Naive B cell (primary cell): Measurements from ENCODE around the gene PIN4. TPM values are rescaled to one million over a fixed set of nuclear protein-coding genes. Genes with fewer than 3 reads are reported as not detected.
"Not testable (repeated sequence)": the region's sequence is repeated elsewhere in the genome, so short reads cannot be mapped to it uniquely, and the experiment has no call there.

Experiments
- ATAC-seq, 2 donors: fragments of 150-1000 bp; cut with Tn5 transposase; 2 replicates each; pipeline ENCODE4 v1.10.0; 2021; ENCODE audit warnings: low read depth in 2 of 2, mild to moderate bottlenecking in 2 of 2, moderate library complexity in 2 of 2
- DNase-seq: peaks from one replicate; pipeline ENCODE4 v3.0.0; 2022
- H3K27ac Mint-ChIP-seq, 6 donors: one replicate each; pipeline ENCODE4 v1.8.0; 2020 to 2022; ENCODE audit warnings: mild to moderate bottlenecking in 6 of 6, mixed read lengths in 6 of 6, moderate library complexity in 5 of 6, inconsistent platforms in 2 of 6
- H3K27me3 Mint-ChIP-seq, 3 donors: one replicate each; pipeline ENCODE4 v1.8.0; 2021 to 2022; ENCODE audit warnings: mixed read lengths in 3 of 3, mild to moderate bottlenecking in 1 of 3
- H3K36me3 Mint-ChIP-seq, 2 donors: one replicate each; pipeline ENCODE4 v1.8.0; 2020 to 2022; ENCODE audit warnings: mixed read lengths in 2 of 2, inconsistent platforms in 1 of 2, mild to moderate bottlenecking in 1 of 2
- H3K4me1 Mint-ChIP-seq, 3 donors: one replicate each; pipeline ENCODE4 v1.8.0; 2020 to 2022; ENCODE audit warnings: mixed read lengths in 3 of 3, inconsistent platforms in 1 of 3, mild to moderate bottlenecking in 1 of 3, moderate library complexity in 1 of 3
- H3K4me3 Mint-ChIP-seq, 8 donors: one replicate each; pipeline ENCODE4 v1.8.0; 2020 to 2022; ENCODE audit warnings: mild to moderate bottlenecking in 8 of 8, mixed read lengths in 8 of 8, moderate library complexity in 8 of 8, inconsistent platforms in 2 of 8
- H3K9me3 Mint-ChIP-seq, 7 donors: one replicate each; pipeline ENCODE4 v1.8.0; 2020 to 2022; ENCODE audit warnings: mixed read lengths in 7 of 7, mild to moderate bottlenecking in 5 of 7, inconsistent platforms in 2 of 7, moderate library complexity in 1 of 7
- polyA plus RNA-seq, 6 donors: library from polyadenylated mRNA; unstranded; fragments of 300-500 nt; fragmentation: Illumina TruSeq; gene quantifications; one replicate each; pipeline ENCODE4 v1.2.3, GENCODE V29; 2021; ENCODE audit warnings: low read depth in 6 of 6

PIN4 gene
- polyA plus RNA-seq, 6 donors from 2014 or later, result 26.0 to 44.6 (median 35.6) TPM

DNA sequence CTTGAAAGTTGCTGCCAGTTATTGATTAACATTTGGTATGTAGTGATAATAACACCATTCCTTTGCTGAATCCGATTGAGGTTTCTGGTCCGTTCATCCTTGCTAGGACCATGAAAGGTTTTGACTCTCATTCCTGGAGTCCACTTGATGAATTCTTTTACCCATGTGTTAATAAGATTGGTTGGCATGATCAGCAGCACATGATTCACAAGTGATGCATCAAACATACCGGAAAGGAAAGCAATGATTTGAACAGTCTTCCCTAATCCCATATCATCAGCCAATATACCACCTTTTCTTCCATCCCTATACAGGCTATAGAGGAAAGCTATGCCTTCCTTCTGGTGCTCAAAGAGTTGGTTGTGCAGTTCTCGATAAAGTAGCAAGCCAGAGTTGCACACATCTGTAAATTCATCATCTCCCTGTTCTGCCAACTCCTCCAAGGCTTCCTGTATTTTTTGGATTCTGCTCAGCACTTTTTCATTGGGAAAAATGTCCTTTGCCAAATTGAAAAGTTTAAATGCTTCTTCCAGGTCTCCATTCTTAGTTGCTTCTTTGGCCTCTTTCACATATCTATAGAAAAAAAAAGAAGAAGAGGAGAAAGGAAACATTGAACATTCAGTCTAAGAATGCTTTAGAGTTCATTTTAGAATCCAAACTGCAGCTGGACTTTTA lies 26.7 kb downstream of the PIN4 start:
- no peak overlapping the region for H3K4me3 Mint-ChIP-seq
- H3K4me1 Mint-ChIP-seq, result peaks cover 0 to 4% (median 0%) of the 10 kb centered on the region in 3 donors
- no peaks in the 10 kb centered on the region for H3K9me3 Mint-ChIP-seq
- H3K36me3 Mint-ChIP-seq, result peaks cover 16 to 35% of the 10 kb centered on the region in 2 donors
- H3K27me3 Mint-ChIP-seq, result no peaks in the 10 kb centered on the region
- DNase-seq (no peak), ATAC-seq (no peak)
- no peak overlapping the region for H3K27ac Mint-ChIP-seq

DNA sequence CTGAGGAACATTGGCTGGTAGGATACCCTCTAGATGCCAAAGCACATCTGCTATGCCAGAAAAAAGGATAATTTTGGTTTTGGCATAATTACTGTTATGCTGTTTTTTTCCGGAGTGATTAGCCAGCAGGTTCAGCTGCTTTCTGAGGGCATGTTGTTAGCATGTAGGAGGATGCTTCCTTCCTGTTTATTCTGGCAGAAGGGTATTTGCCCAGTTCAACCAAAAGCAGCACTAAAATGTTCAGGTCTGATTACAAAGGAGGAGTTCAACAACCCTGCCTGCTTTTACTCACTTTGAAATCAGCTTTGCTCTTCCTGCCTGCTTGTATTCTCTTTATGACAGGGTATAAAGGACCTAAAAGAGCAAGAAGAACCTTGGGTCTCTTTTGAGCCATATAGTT lies 35.4 kb downstream of the PIN4 start:
- peaks cover 0 to 4% (median 0%) of the 10 kb centered on the region in 3 donors for H3K4me1 Mint-ChIP-seq
- ATAC-seq (no peak), DNase-seq (no peak)
- no peaks in the 10 kb centered on the region for H3K27me3 Mint-ChIP-seq
- no peak overlapping the region for H3K4me3 Mint-ChIP-seq
- no peak overlapping the region for H3K27ac Mint-ChIP-seq
- no peaks in the 10 kb centered on the region for H3K9me3 Mint-ChIP-seq
- peaks cover 9 to 21% of the 10 kb centered on the region in 2 donors for H3K36me3 Mint-ChIP-seq

DNA sequence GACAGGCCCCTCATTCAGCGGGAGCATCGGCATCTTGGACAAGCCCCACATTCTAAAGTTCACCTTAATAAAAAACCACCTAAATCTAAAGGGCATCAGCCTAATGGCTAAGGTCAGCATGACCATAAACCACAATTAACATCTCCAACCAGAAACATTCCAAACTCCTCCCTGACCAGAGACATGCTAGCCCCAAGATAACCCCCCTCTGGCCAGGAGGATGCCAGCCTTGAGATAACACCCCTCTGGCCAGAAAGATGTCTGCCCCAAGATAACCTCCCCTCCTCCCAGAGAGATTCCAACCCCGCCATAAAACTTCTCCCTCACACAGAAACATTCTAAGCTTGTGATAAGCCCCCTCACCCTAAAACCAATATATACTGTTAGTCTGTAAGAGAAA lies 38.8 kb downstream of the PIN4 start:
- ATAC-seq, H3K9me3 Mint-ChIP-seq, DNase-seq, H3K4me1 Mint-ChIP-seq, H3K4me3 Mint-ChIP-seq, H3K27me3 Mint-ChIP-seq: not testable (repeated sequence)
- Mint-ChIP-seq H3K27ac (peak overlapping the region in 1 of 6 donors; percentile 87), H3K36me3 (peaks cover 5 to 24% of the 10 kb centered on the region in 2 donors)

DNA sequence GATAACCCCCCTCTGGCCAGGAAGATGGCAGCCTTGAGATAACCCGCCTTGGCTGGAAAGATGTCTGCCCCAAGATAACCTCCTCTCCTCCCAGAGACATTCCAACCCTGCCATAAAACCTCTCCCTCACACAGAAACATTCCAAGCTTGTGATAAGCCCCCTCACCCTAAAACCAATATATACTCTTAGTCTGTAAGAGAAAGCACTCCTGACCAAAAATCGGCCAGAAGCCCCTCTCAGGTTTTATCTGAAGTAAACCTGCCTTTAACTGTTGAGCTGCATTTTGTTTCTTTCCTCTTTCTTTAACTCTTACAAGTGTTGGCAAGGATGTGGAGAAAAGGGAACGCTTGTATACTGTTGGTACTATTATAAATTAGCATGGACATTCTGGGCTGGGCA lies 48.7 kb downstream of the PIN4 start:
- Mint-ChIP-seq H3K4me1 (no peaks in the 10 kb centered on the region), H3K27ac (no peak overlapping the region), H3K27me3 (no peaks in the 10 kb centered on the region), H3K36me3 (peaks cover 0 to 13% of the 10 kb centered on the region in 2 donors), H3K4me3 (no peak overlapping the region), H3K9me3 (peaks cover 0 to 1% (median 0%) of the 10 kb centered on the region in 7 donors)
- ATAC-seq, result no peak
- no peak for DNase-seq

GRCh38 chrX:72236841-72237240 lies 55.3 kb downstream of the PIN4 start:
- peaks cover 0 to 4% of the 10 kb centered on the region in 2 donors for H3K36me3 Mint-ChIP-seq
- no peak for ATAC-seq
- peaks cover 0 to 8% (median 3%) of the 10 kb centered on the region in 3 donors for H3K4me1 Mint-ChIP-seq
- no peak overlapping the region for H3K27ac Mint-ChIP-seq
- H3K27me3 Mint-ChIP-seq, result no peaks in the 10 kb centered on the region
- H3K9me3 Mint-ChIP-seq, result no peaks in the 10 kb centered on the region
- DNase-seq, result no peak
- no peak overlapping the region for H3K4me3 Mint-ChIP-seq

- H3K27ac Mint-ChIP-seq, result peak overlapping the region in 1 of 6 donors; percentile 47
- ATAC-seq, result no peak
Measured at GRCh38 chrX:72238183-72238582, 56.6 kb downstream of the PIN4 start.

GRCh38 chrX:72238721-72239475 lies 57.3 kb downstream of the PIN4 start, which contains the start of gene ERCC6L:
Gene ERCC6L, minus strand, starts transcription at chrX:72239027. Its CDS starts 116 bp downstream, at chrX:72238911.
- ATAC-seq (peak; percentile 97 to 98), DNase-seq (peak; percentile 79)
- H3K4me1 Mint-ChIP-seq, result peaks cover 0 to 8% (median 3%) of the 10 kb centered on the region in 3 donors
- no peaks in the 10 kb centered on the region for H3K9me3 Mint-ChIP-seq
- H3K36me3 Mint-ChIP-seq, result peaks cover 0 to 4% of the 10 kb centered on the region in 2 donors
- H3K27me3 Mint-ChIP-seq, result no peaks in the 10 kb centered on the region
- peak within 1 kb of the TSS; percentile 7 to 88 (median 56) for H3K27ac Mint-ChIP-seq
- H3K4me3 Mint-ChIP-seq, result peak within 1 kb of the TSS; percentile 59 to 89 (median 74)

More at GRCh38 chrX:72238183-72238582, 56.6 kb downstream of the PIN4 start:
- Mint-ChIP-seq H3K4me3 (peak overlapping the region in 6 of 8 donors; percentile 44 to 89 (median 67)), H3K4me1 (peaks cover 0 to 8% (median 3%) of the 10 kb centered on the region in 3 donors), H3K36me3 (peaks cover 0 to 4% of the 10 kb centered on the region in 2 donors), H3K27me3 (no peaks in the 10 kb centered on the region), H3K9me3 (no peaks in the 10 kb centered on the region)
- no peak for DNase-seq

GRCh38 chrX:72240976-72241375 lies 59.4 kb downstream of the PIN4 start:
- Mint-ChIP-seq H3K36me3 (peaks cover 0 to under 1% of the 10 kb centered on the region in 2 donors), H3K4me1 (peaks cover 0 to 8% (median 3%) of the 10 kb centered on the region in 3 donors), H3K4me3 (no peak overlapping the region), H3K27me3 (no peaks in the 10 kb centered on the region), H3K9me3 (no peaks in the 10 kb centered on the region), H3K27ac (no peak overlapping the region)
- no peak for DNase-seq
- no peak for ATAC-seq

GRCh38 chrX:72243472-72243871 lies 61.9 kb downstream of the PIN4 start:
- H3K4me1 Mint-ChIP-seq, result peaks cover 0 to 5% (median 0%) of the 10 kb centered on the region in 3 donors
- H3K9me3 Mint-ChIP-seq, result no peaks in the 10 kb centered on the region
- H3K27me3 Mint-ChIP-seq, result no peaks in the 10 kb centered on the region
- no peaks in the 10 kb centered on the region for H3K36me3 Mint-ChIP-seq
- H3K4me3 Mint-ChIP-seq, result no peak overlapping the region
- ATAC-seq (no peak), DNase-seq (no peak)
- no peak overlapping the region for H3K27ac Mint-ChIP-seq

GRCh38 chrX:72245461-72246089 lies 64.0 kb downstream of the PIN4 start:
- Mint-ChIP-seq H3K4me3 (no peak overlapping the region), H3K4me1 (no peaks in the 10 kb centered on the region), H3K9me3 (no peaks in the 10 kb centered on the region), H3K27ac (no peak overlapping the region), H3K27me3 (no peaks in the 10 kb centered on the region), H3K36me3 (no peaks in the 10 kb centered on the region)
- ATAC-seq (peak in 1 of 2 donors; percentile 42), DNase-seq (peak; percentile 14)

GRCh38 chrX:72247206-72247942 lies 65.8 kb downstream of the PIN4 start:
- no peak for DNase-seq
- Mint-ChIP-seq H3K9me3 (no peaks in the 10 kb centered on the region), H3K4me1 (no peaks in the 10 kb centered on the region), H3K27me3 (no peaks in the 10 kb centered on the region), H3K4me3 (no peak overlapping the region), H3K27ac (no peak overlapping the region), H3K36me3 (no peaks in the 10 kb centered on the region)
- ATAC-seq, result no peak
